H1 (cell line): Measurements from ENCODE around the gene LCE2B. TPM values are rescaled to one million over a fixed set of nuclear protein-coding genes. Genes with fewer than 3 reads are reported as not detected.

Experiments used
- CTCF ChIA-PET: fragments of 300-600 bp; sonication (Branson Sonifier 250); formaldehyde crosslinking; loops from one replicate; lab custom pipeline; 2021; ENCODE audit not compliant: partially characterized antibody; lab: Charles Lee
- POLR2A ChIA-PET: fragments of 300-600 bp; sonication (Branson Sonifier 250); formaldehyde crosslinking; loops from one replicate; lab custom pipeline; 2021; ENCODE audit warnings: inconsistent platforms; ENCODE audit not compliant: partially characterized antibody; lab: Charles Lee
- DNase-seq, 2 experiments: peaks; one replicate each; pipeline versions ENCODE4 v3.0.0 to v3.0.0-alpha.2; 2010 to 2022; ENCODE audit warnings: low spot score in 2 of 2, low read depth in 1 of 2, mixed read lengths in 1 of 2
- FAIRE-seq: peaks from 2 replicates; lab custom pipeline; 2011; peaks lifted over from hg19 to GRCh38; lab: Jason Lieb, UNC
- H2AFZ ChIP-seq: 2 replicates; pipeline ENCODE4 v1.8.1; 2012; ENCODE audit warnings: low read length, inconsistent platforms
- H2AK5ac ChIP-seq: 2 replicates; pipeline ENCODE4 v1.6.1; 2013; ENCODE audit warnings: low read depth, low read length
- H2BK120ac ChIP-seq: replicated peaks from 2 replicates; pipeline ENCODE3; 2013; ENCODE audit warnings: low read depth, low read length, inconsistent platforms
- H2BK12ac ChIP-seq: 2 replicates; pipeline ENCODE4 v1.6.1; 2013; ENCODE audit warnings: low read depth, low read length
- H2BK15ac ChIP-seq: 2 replicates; pipeline ENCODE4 v1.6.1; 2013; ENCODE audit warnings: low read length
- H2BK20ac ChIP-seq: 2 replicates; pipeline ENCODE4 v1.6.1; 2013; ENCODE audit warnings: low read length
- H2BK5ac ChIP-seq: 2 replicates; pipeline ENCODE4 v1.6.1; 2013; ENCODE audit warnings: low read depth, low read length
- H3K14ac ChIP-seq: 2 replicates; pipeline ENCODE4 v1.6.1; 2013; ENCODE audit warnings: inconsistent platforms; ENCODE audit not compliant: insufficient read length
- H3K18ac ChIP-seq: 2 replicates; pipeline ENCODE4 v1.6.1; 2013; ENCODE audit warnings: low read length; ENCODE audit errors: extremely low read depth
- H3K23ac ChIP-seq: 2 replicates; pipeline ENCODE4 v1.6.1; 2013; ENCODE audit warnings: inconsistent platforms; ENCODE audit not compliant: insufficient read length
- H3K23me2 ChIP-seq: 2 replicates; pipeline ENCODE4 v1.6.1; 2013; ENCODE audit warnings: low read depth, low read length
- H3K27ac ChIP-seq: 2 replicates; pipeline ENCODE4 v1.6.1; 2011; ENCODE audit warnings: low read depth, low read length, inconsistent platforms
- H3K27me3 ChIP-seq, 4 experiments: replicated peaks in 1 of 4; 1 replicate in 1 of 4; 2 replicates in 3 of 4; pipeline versions ENCODE4 v1.6.1 to v1.8.1; 2011 to 2013; ENCODE audit warnings: low read length in 3 of 4, mild to moderate bottlenecking in 3 of 4, inconsistent platforms in 2 of 4, mixed read lengths in 2 of 4, moderate library complexity in 1 of 4; ENCODE audit not compliant: control insufficient read depth in 3 of 4, insufficient read depth in 3 of 4; ENCODE audit errors: extremely low read depth in 1 of 4
- H3K36me3 ChIP-seq, 4 experiments: 2 replicates each; pipeline versions ENCODE4 v1.6.1 to v1.8.1; 2011 to 2013; ENCODE audit warnings: mild to moderate bottlenecking in 4 of 4, low read length in 3 of 4, moderate library complexity in 2 of 4, control low read depth in 1 of 4, inconsistent platforms in 1 of 4; ENCODE audit not compliant: insufficient read depth in 4 of 4, control insufficient read depth in 2 of 4
- H3K4ac ChIP-seq: replicated peaks from 2 replicates; pipeline ENCODE3; 2013; ENCODE audit warnings: low read length, low read depth, mixed read lengths, inconsistent platforms; ENCODE audit not compliant: insufficient read length
- H3K4me1 ChIP-seq, 4 experiments: replicated peaks in 1 of 4; 1 replicate in 1 of 4; 2 replicates in 3 of 4; pipeline versions ENCODE4 v1.6.1 to v1.8.1; 2011 to 2013; ENCODE audit warnings: low read length in 3 of 4, inconsistent platforms in 2 of 4, mixed read lengths in 1 of 4; ENCODE audit not compliant: insufficient read depth in 4 of 4, control insufficient read depth in 3 of 4
- H3K4me2 ChIP-seq, 2 experiments: 2 replicates each; pipeline versions ENCODE4 v1.6.1 to v1.8.1; 2011 to 2013; ENCODE audit warnings: low read depth in 2 of 2, low read length in 2 of 2, control low read depth in 1 of 2, inconsistent platforms in 1 of 2, mild to moderate bottlenecking in 1 of 2; ENCODE audit not compliant: insufficient read depth in 1 of 2
- H3K4me3 ChIP-seq, 4 experiments: fragments of 200-600, 300-600 bp in 1 of 4; sonication (generic), shearing (Covaris generic), sonication (Bioruptor Twin) in 1 of 4; 2 replicates each; pipeline versions ENCODE4 v1.5.1 to v1.8.1; 2011 to 2016; ENCODE audit warnings: low read length in 4 of 4, low read depth in 3 of 4, control low read depth in 2 of 4, inconsistent platforms in 2 of 4, mild to moderate bottlenecking in 2 of 4, mixed read lengths in 1 of 4, moderate library complexity in 1 of 4; ENCODE audit not compliant: insufficient read depth in 2 of 4; ENCODE audit errors: extremely low read depth in 1 of 4
- H3K56ac ChIP-seq: replicated peaks from 2 replicates; pipeline ENCODE3; 2013; ENCODE audit warnings: low read depth, mild to moderate bottlenecking, mixed read lengths, low read length, inconsistent platforms; ENCODE audit not compliant: insufficient read length
- H3K79me1 ChIP-seq: 2 replicates; pipeline ENCODE4 v1.6.1; 2013; ENCODE audit warnings: low read depth, low read length, control low read depth
- H3K79me2 ChIP-seq, 2 experiments: 2 replicates each; pipeline versions ENCODE4 v1.6.1 to v1.8.1; 2012 to 2013; ENCODE audit warnings: low read length in 2 of 2, mild to moderate bottlenecking in 2 of 2, inconsistent platforms in 1 of 2; ENCODE audit not compliant: insufficient read depth in 2 of 2, control insufficient read depth in 1 of 2
- H3K9ac ChIP-seq, 4 experiments: replicated peaks in 1 of 4; 1 replicate in 1 of 4; 2 replicates in 3 of 4; pipeline versions ENCODE4 v1.6.1 to v1.8.1; 2011 to 2013; ENCODE audit warnings: low read depth in 3 of 4, low read length in 3 of 4, control low read depth in 2 of 4, mild to moderate bottlenecking in 2 of 4, moderate library complexity in 2 of 4, inconsistent platforms in 1 of 4; ENCODE audit errors: extremely low read depth in 1 of 4
- H3K9me3 ChIP-seq, 2 experiments: 2 replicates each; pipeline versions ENCODE4 v1.6.1 to v1.8.1; 2012 to 2013; ENCODE audit warnings: mild to moderate bottlenecking in 2 of 2, moderate library complexity in 2 of 2, control low read depth in 1 of 2, inconsistent platforms in 1 of 2, low read depth in 1 of 2, low read length in 1 of 2, mixed read lengths in 1 of 2; ENCODE audit not compliant: insufficient read depth in 2 of 2
- H4K20me1 ChIP-seq, 2 experiments: replicated peaks in 1 of 2; 2 replicates each; pipeline versions ENCODE3 to v1.8.1; 2011 to 2013; ENCODE audit warnings: inconsistent platforms in 2 of 2, low read length in 2 of 2, mild to moderate bottlenecking in 1 of 2; ENCODE audit not compliant: insufficient read depth in 2 of 2, control insufficient read depth in 1 of 2
- H4K5ac ChIP-seq: 2 replicates; pipeline ENCODE4 v1.6.1; 2013; ENCODE audit warnings: low read length, low read depth, mixed read lengths, inconsistent platforms; ENCODE audit not compliant: insufficient read length
- H4K8ac ChIP-seq: 2 replicates; pipeline ENCODE4 v1.8.0; 2013; ENCODE audit warnings: mild to moderate bottlenecking, moderate library complexity, low read length, inconsistent platforms; ENCODE audit not compliant: insufficient read depth; ENCODE audit errors: extremely low read depth
- H4K91ac ChIP-seq: replicated peaks from 2 replicates; pipeline ENCODE3; 2013; ENCODE audit warnings: low read length, mixed read lengths, inconsistent platforms; ENCODE audit not compliant: insufficient read length
- BCL11A ChIP-seq, 2 experiments: IDR thresholded peaks; one replicate each; pipeline ENCODE4 v1.6.1; 2011; ENCODE audit warnings: low read depth in 2 of 2, low read length in 2 of 2, mild to moderate bottlenecking in 2 of 2
- CHD1 ChIP-seq: IDR thresholded peaks from 2 replicates; pipeline ENCODE4 v1.6.1; 2012; ENCODE audit warnings: low read depth, low read length, improper control_type of control experiment
- E2F6 ChIP-seq: IDR thresholded peaks from 2 replicates; pipeline ENCODE4 v1.6.1; 2012; ENCODE audit warnings: inconsistent platforms
- polyA plus RNA-seq, 7 experiments: library from polyadenylated mRNA; depleted of rRNA in 3 of 7; stranded (reverse) in 5 of 7; unstranded in 2 of 7; fragments of >200 nt in 5 of 7; fragments of 200-250 nt in 2 of 7; gene quantifications; 1 replicate in 5 of 7; 2 replicates in 1 of 7; 4 replicates in 1 of 7; pipeline versions ENCODE4 v1.2.1 to v1.2.3, GENCODE V29; 2011 to 2013; ENCODE audit warnings: missing spikeins in 2 of 7, mixed read lengths in 2 of 7
- total RNA-seq: library from RNA; stranded (reverse); fragmentation: NEBNext Ultra II Directional; extraction: Animal tissue kit (Norgen Biotek cat#: 25700); gene quantifications from 2 replicates; pipeline ENCODE4 v1.2.1, GENCODE V29; 2021

LCE2B gene
- total and polyA plus RNA-seq, 2 of the 8 experiments (the other 6 are each of a cell fraction or from before 2014, with no cell fraction given) = not detected

GRCh38 chr1:152646656-152647055, 39.3 kb upstream of the LCE2B start:
- H3K9me3 ChIP-seq = peaks cover 70 to 78% of the 10 kb centered on the region in 2 experiments
- H3K9ac ChIP-seq = no peak overlapping the region
- no peak overlapping the region for H4K8ac ChIP-seq
- no peak overlapping the region for H2AK5ac ChIP-seq
- no peak overlapping the region for H3K4ac ChIP-seq
- no peak overlapping the region for H3K27ac ChIP-seq
- no peak overlapping the region for H3K23ac ChIP-seq
- H2BK120ac ChIP-seq = no peak overlapping the region
- no peak overlapping the region for H2BK15ac ChIP-seq
- ChIA-PET CTCF (interaction anchor here (0.7 kb wide), 1 partner anchor 13 kb away, joined by 3 read pairs; no protein-coding TSS in a partner anchor), POLR2A (no interaction called here)
- H4K20me1 ChIP-seq = no peaks in the 10 kb centered on the region
- H3K23me2 ChIP-seq = no peaks in the 10 kb centered on the region
- FAIRE-seq (no peak), DNase-seq (no peak)
- H3K79me1 ChIP-seq = no peaks in the 10 kb centered on the region
- H2BK20ac ChIP-seq = no peak overlapping the region
- no peak overlapping the region for H3K56ac ChIP-seq
- no peak overlapping the region for H3K4me3 ChIP-seq
- H2BK5ac ChIP-seq = no peak overlapping the region
- no peak overlapping the region for H4K91ac ChIP-seq
- no peaks in the 10 kb centered on the region; a peak in 1 of 8 replicates for H3K36me3 ChIP-seq
- no peaks in the 10 kb centered on the region for H3K4me1 ChIP-seq
- no peak overlapping the region for H3K4me2 ChIP-seq
- no peaks in the 10 kb centered on the region for H3K79me2 ChIP-seq
- no peak overlapping the region for H3K14ac ChIP-seq
- H2BK12ac ChIP-seq = no peak overlapping the region
- no peaks in the 10 kb centered on the region for H3K27me3 ChIP-seq
- no peak overlapping the region for H2AFZ ChIP-seq
- TF ChIP-seq CHD1 = no peak
- TF ChIP-seq BCL11A (IDR thresholded peaks at IDR 0.05; ENCODE audit: low read depth in 2 of 2, low read length in 2 of 2) = no peak
- no peak for TF ChIP-seq E2F6
- H3K18ac ChIP-seq = no peak overlapping the region
- no peak overlapping the region for H4K5ac ChIP-seq
